Lower lobe of right lung (tissue), 2 donors: ENCODE data around the gene DNAJC9. TPM values are rescaled to one million over a fixed set of nuclear protein-coding genes. Genes with fewer than 3 reads are reported as not detected.
A peak's percentile ranks its signal among the peaks of the same experiment; 100 is the strongest.

Source experiments
- ATAC-seq, 2 donors: fragments of 200-7000 bp; cut with Tn5 transposase; one replicate each; pipeline ENCODE4 v1.9.1; 2020 to 2022; ENCODE audit warnings: mild to moderate bottlenecking in 2 of 2, moderate library complexity in 2 of 2
- DNase-seq: peaks from one replicate; pipeline ENCODE4 v3.0.0-alpha.2; 2020
- H3K27ac ChIP-seq: fragments of 200-600 bp; one replicate; pipeline ENCODE4 v1.8.0; 2022
- H3K27me3 ChIP-seq: fragments of 200-600 bp; one replicate; pipeline ENCODE4 v1.8.0; 2022; ENCODE audit warnings: low read depth
- H3K36me3 ChIP-seq: fragments of 200-600 bp; one replicate; pipeline ENCODE4 v1.8.0; 2022; ENCODE audit warnings: mild to moderate bottlenecking
- H3K4me1 ChIP-seq: fragments of 200-600 bp; one replicate; pipeline ENCODE4 v1.8.0; 2022
- H3K4me3 ChIP-seq: fragments of 200-600 bp; one replicate; pipeline ENCODE4 v1.8.0; 2022; ENCODE audit warnings: mild to moderate bottlenecking
- H3K9me3 ChIP-seq: fragments of 200-600 bp; one replicate; pipeline ENCODE4 v1.8.0; 2022
- CTCF ChIP-seq: fragments of 200-600 bp; IDR thresholded peaks from one replicate; pipeline ENCODE4 v1.8.0; 2022; ENCODE audit warnings: antibody characterized with exemption, mild to moderate bottlenecking
- intact Hi-C: fragments of 100-400 bp; cut with DNase I; formaldehyde crosslinking; loops from one replicate; pipeline ENCODE4 v1.11.0; 2022
- total RNA-seq: library from RNA; stranded (reverse); fragmentation: NEBNext Ultra II Directional; extraction: Animal tissue kit (Norgen Biotek cat#: 25700); gene quantifications from one replicate; pipeline ENCODE4 v1.2.1, GENCODE V29; 2021
- donor health status: DM: no; HTN: yes; CAD: no; lungs with severe emphysema.

DNAJC9 gene
- total RNA-seq, 1 donor from 2014 or later: 13.9 TPM

GRCh38 chr10:73264423-73264822, 17.4 kb upstream of the DNAJC9 start:
- Histone ChIP-seq H3K27me3 (no peaks in the 10 kb centered on the region), H3K27ac (no peak overlapping the region), H3K9me3 (no peaks in the 10 kb centered on the region), H3K4me1 (no peaks in the 10 kb centered on the region), H3K4me3 (no peak overlapping the region), H3K36me3 (no peaks in the 10 kb centered on the region)
- intact Hi-C loops: no loop called here
- no peak for TF ChIP-seq CTCF
- DNase-seq (no peak), ATAC-seq (no peak)

- H3K27ac ChIP-seq: no peak overlapping the region
- no peaks in the 10 kb centered on the region for H3K9me3 ChIP-seq
- H3K4me1 ChIP-seq: no peaks in the 10 kb centered on the region
- DNase-seq: no peak
- intact Hi-C loops: no loop called here
- no peak overlapping the region for H3K4me3 ChIP-seq
- no peak for ATAC-seq
- no peaks in the 10 kb centered on the region for H3K27me3 ChIP-seq
- no peaks in the 10 kb centered on the region for H3K36me3 ChIP-seq
- TF ChIP-seq CTCF: peak; percentile 32
These were observed 16.8 kb upstream of the DNAJC9 start for GRCh38 chr10:73263693-73264347.

- no peak overlapping the region for H3K27ac ChIP-seq
- no peak for TF ChIP-seq CTCF
- ATAC-seq: no peak
- H3K9me3 ChIP-seq: peaks cover 3% of the 10 kb centered on the region
- DNase-seq: no peak
- H3K4me3 ChIP-seq: no peak overlapping the region
- H3K4me1 ChIP-seq: no peaks in the 10 kb centered on the region
- H3K36me3 ChIP-seq: no peaks in the 10 kb centered on the region
- H3K27me3 ChIP-seq: no peaks in the 10 kb centered on the region
- intact Hi-C loops: no loop called here
These were observed 16.0 kb upstream of the DNAJC9 start for GRCh38 chr10:73262880-73263555.

GRCh38 chr10:73262105-73262730, 15.2 kb upstream of the DNAJC9 start:
- ATAC-seq: no peak

More at GRCh38 chr10:73262105-73262730, 15.2 kb upstream of the DNAJC9 start:
- DNase-seq: no peak
- no peak for TF ChIP-seq CTCF
- Histone ChIP-seq H3K36me3 (no peaks in the 10 kb centered on the region), H3K27me3 (no peaks in the 10 kb centered on the region), H3K27ac (no peak overlapping the region), H3K4me3 (no peak overlapping the region), H3K9me3 (peaks cover 3% of the 10 kb centered on the region), H3K4me1 (no peaks in the 10 kb centered on the region)
- intact Hi-C loops: no loop called here
